Measurements from ENCODE around the gene SLC25A10. TPM values are rescaled to one million over a fixed set of nuclear protein-coding genes. Genes with fewer than 3 reads are reported as not detected.

SLC25A10 gene
- total and polyA plus RNA-seq, 2 of the 4 experiments (the other 2 are of a cell fraction), result 14.9 to 19.0 TPM

GRCh38 chr17:81683584-81684441 lies 28.3 kb upstream of the SLC25A10 start, which contains the start of the genes ARL16 and HGS:
ARL16 (minus strand) TSS chr17:81683797; CDS start chr17:81683753, 44 bp downstream.
HGS (plus strand) TSS chr17:81684011; CDS start chr17:81684067, 56 bp downstream.
- peak within 1 kb of the TSS; percentile 99 for H3K4me2 ChIP-seq (ENCODE audit: low read depth, low read length)
- peak within 1 kb of the TSS; percentile 87 for H2AFZ ChIP-seq (replicated peaks; ENCODE audit: low read length, poor library complexity)
- POLR2A ChIA-PET (ENCODE audit: unreplicated experiment), result interaction anchor here (0.6 to 0.7 kb wide), 2 partner anchors 24 to 206 kb away, joined by 3 to 8 read pairs; no protein-coding TSS in a partner anchor
- peaks cover 17 to 78% of the 10 kb centered on the region in 2 experiments; a peak in 3 of 4 replicates for H3K79me1 ChIP-seq (ENCODE audit: low read depth in 1 of 2, low read length in 2 of 2)
- peak within 1 kb of the TSS; percentile 21; the same call in 1 of the 2 replicates for H2BK120ac ChIP-seq (ENCODE audit: low read depth, low read length)
- peak within 1 kb of the TSS; percentile 64 for H3K56ac ChIP-seq (ENCODE audit: extremely low read depth, insufficient read depth, low read length)
- CTCF ChIA-PET, result no interaction called here
- no peak within 1 kb of the TSS; the same call in 2 of the 3 replicates for H2BK15ac ChIP-seq (ENCODE audit: low read depth, low read length)
- peak within 1 kb of the TSS; percentile 68 for H3K4me3 ChIP-seq (ENCODE audit: insufficient read depth, low read depth, low read length)
- in situ Hi-C loops (cut with MboI; ENCODE audit: low sequenced_read_pairs), result no loop called here
- peak within 1 kb of the TSS; percentile 79 for H3K14ac ChIP-seq (replicated peaks; ENCODE audit: low read depth, low read length)
- H3K27ac ChIP-seq (ENCODE audit: insufficient read depth, low read length), result peak within 1 kb of the TSS; percentile 81
- peaks cover 10% of the 10 kb centered on the region for H3K4me1 ChIP-seq (ENCODE audit: control insufficient read depth, insufficient read depth, low read length)
- H3K4ac ChIP-seq (ENCODE audit: low read depth, low read length), result peak within 1 kb of the TSS; percentile 82
- H3K9me1 ChIP-seq (ENCODE audit: insufficient read depth, low read length), result peaks cover 6% of the 10 kb centered on the region; the same call in 1 of the 2 replicates
- DNase-seq (peak; percentile 99), ATAC-seq (ENCODE audit: low read depth) (peak; percentile 96)
- no TSS peak for BruUV-seq (replicated peaks)
- H2AK9ac ChIP-seq (replicated peaks; ENCODE audit: low read depth, low read length, poor library complexity), result peak within 1 kb of the TSS; percentile 97
- intact Hi-C loops (cut with micrococcal nuclease), result no loop called here
- H4K8ac ChIP-seq (ENCODE audit: low read depth in 2 of 2, low read length in 2 of 2), result peak within 1 kb of the TSS; percentile 80 to 95
- H4K91ac ChIP-seq (ENCODE audit: insufficient read depth, low read depth, low read length), result peak within 1 kb of the TSS; percentile 85
- peak within 1 kb of the TSS; percentile 90 for H3K9ac ChIP-seq (ENCODE audit: low read depth, low read length)
- peak within 1 kb of the TSS; percentile 75 for H2BK5ac ChIP-seq (ENCODE audit: low read depth, low read length, poor library complexity, severe bottlenecking)
- peak within 1 kb of the TSS; percentile 98 for H3K23ac ChIP-seq (ENCODE audit: low read depth, low read length)
- H3K36me3 ChIP-seq (ENCODE audit: control insufficient read depth, insufficient read depth, low read length), result peaks cover 35% of the 10 kb centered on the region
- dilution Hi-C loops (cut with HindIII; ENCODE audit: low sequenced_read_pairs, unreplicated experiment), result no loop called here
- H3K27me3 ChIP-seq (ENCODE audit: control insufficient read depth, insufficient read depth, low read length), result no peaks in the 10 kb centered on the region
- H2AK5ac ChIP-seq (ENCODE audit: low read depth, low read length), result peak within 1 kb of the TSS; percentile 99
- H4K20me1 ChIP-seq (ENCODE audit: insufficient read depth, low read length), result peaks cover 49% of the 10 kb centered on the region
- H3K18ac ChIP-seq (ENCODE audit: low read depth, low read length), result peak within 1 kb of the TSS; percentile 56
- H3K9me3 ChIP-seq (ENCODE audit: control insufficient read depth, insufficient read depth, low read length), result no peaks in the 10 kb centered on the region
- 1% methylated on average over 91 of the region's 112 CpGs; no CpG with 5 or more reads in 1 of the 2 experiments for WGBS, 2 experiments (ENCODE audit: extremely low coverage in 2 of 2, insufficient read length in 1 of 2)
- peak within 1 kb of the TSS; percentile 72 for H4K5ac ChIP-seq (ENCODE audit: low read depth, low read length)
- H2BK20ac ChIP-seq (ENCODE audit: low read depth, low read length), result no peak within 1 kb of the TSS
- TF ChIP-seq NFE2L2 (IDR thresholded peaks at IDR 0.05; ENCODE audit: low read depth, low read length) (peak; percentile 71; the same call in 1 of the 2 replicates), USF2 (IDR thresholded peaks at IDR 0.05; ENCODE audit: low read depth, low read length) (no peak), BHLHE40 (IDR thresholded peaks at IDR 0.05; ENCODE audit: low read depth, low read length) (peak; percentile 43; the same call in 1 of the 2 replicates), POLR2A (IDR thresholded peaks at IDR 0.05; ENCODE audit: low read depth, low read length) (peak; percentile 92), RAD21 (IDR thresholded peaks at IDR 0.05; ENCODE audit: low read length) (no peak), CEBPB (IDR thresholded peaks at IDR 0.05; ENCODE audit: low read depth, low read length) (no peak), MXI1 (IDR thresholded peaks at IDR 0.05; ENCODE audit: borderline replicate concordance, low read depth, low read length) (no peak), SMC3 (IDR thresholded peaks at IDR 0.05; ENCODE audit: low read depth, low read length) (no peak), ELK1 (IDR thresholded peaks at IDR 0.05; ENCODE audit: borderline replicate concordance, low read depth, low read length) (no peak), CHD1 (IDR thresholded peaks at IDR 0.05; ENCODE audit: low read depth, low read length) (no peak), RCOR1 (IDR thresholded peaks at IDR 0.05; ENCODE audit: insufficient replicate concordance, low read length) (no peak), CTCF (conservative IDR thresholded peaks at IDR 0.05; ENCODE audit: low read depth, low read length) (no peak), FOS (IDR thresholded peaks at IDR 0.05; ENCODE audit: low read depth, low read length) (peak; percentile 56; the same call in 1 of the 2 replicates)

All from IMR-90 (cell line).